OCI-M2 (cell line): ENCODE measurements around the gene ITFG1.

Experiments used
- DNase-seq: peaks from one replicate; lab custom pipeline; 2025; ENCODE audit not compliant: unreplicated experiment; lab: John Stamatoyannopoulos, UW

Gene ITFG1

GRCh38 chr16:47113130-47113529, 347.7 kb downstream of the ITFG1 start:
- DNase-seq: no peak

- no peak for DNase-seq
Observed at GRCh38 chr16:47110939-47111338, 349.9 kb downstream of the ITFG1 start.

GRCh38 chr16:47109361-47109760, 351.5 kb downstream of the ITFG1 start:
- DNase-seq: no peak
